Measurements from ENCODE around the gene HOXD3.

HOXD3 gene

DNA sequence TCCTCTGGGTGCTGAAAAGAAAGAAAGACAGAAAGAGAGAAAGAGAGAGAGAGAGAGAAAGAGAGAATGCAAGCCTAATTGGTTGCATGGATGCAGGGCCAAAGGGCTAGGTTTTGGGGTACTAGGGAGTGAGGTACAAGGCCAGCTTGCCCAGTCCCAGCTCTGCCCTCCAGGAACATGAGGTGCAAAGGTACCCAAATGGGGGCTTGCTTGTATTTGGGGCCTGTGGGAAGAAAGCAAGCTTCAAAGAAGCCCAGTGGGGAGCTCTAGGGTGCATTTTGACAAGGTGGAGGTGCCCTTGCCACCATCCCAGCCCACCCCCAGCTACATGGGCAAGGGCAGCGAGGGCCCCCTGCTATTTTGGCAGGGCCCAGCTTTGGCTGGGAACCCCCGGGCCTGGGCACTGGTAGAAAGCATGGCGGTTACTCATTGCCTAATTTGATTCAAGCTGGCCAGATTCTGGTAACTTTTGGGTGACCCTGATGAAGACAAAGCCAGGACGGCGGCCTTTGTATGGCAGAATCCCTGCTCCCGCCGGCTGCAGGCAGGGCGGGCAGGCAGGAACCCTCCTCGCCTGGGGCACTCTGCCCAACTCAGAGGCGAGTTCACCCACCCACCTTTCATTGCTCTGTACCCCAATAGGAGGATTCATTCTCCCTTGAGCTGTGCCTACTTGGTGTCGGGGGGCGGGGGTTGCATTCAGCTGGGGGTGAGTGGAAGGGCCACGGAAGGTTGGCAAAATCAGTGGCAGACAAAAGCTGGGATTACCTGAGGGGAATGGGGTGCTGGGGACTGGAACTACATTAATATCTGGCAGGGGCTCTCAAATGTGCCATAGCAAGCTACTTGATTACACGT, 6.3 kb upstream of the HOXD3 start:
- TF ChIP-seq, protein P1, sequence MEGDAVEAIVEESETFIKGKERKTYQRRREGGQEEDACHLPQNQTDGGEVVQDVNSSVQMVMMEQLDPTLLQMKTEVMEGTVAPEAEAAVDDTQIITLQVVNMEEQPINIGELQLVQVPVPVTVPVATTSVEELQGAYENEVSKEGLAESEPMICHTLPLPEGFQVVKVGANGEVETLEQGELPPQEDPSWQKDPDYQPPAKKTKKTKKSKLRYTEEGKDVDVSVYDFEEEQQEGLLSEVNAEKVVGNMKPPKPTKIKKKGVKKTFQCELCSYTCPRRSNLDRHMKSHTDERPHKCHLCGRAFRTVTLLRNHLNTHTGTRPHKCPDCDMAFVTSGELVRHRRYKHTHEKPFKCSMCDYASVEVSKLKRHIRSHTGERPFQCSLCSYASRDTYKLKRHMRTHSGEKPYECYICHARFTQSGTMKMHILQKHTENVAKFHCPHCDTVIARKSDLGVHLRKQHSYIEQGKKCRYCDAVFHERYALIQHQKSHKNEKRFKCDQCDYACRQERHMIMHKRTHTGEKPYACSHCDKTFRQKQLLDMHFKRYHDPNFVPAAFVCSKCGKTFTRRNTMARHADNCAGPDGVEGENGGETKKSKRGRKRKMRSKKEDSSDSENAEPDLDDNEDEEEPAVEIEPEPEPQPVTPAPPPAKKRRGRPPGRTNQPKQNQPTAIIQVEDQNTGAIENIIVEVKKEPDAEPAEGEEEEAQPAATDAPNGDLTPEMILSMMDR (IDR thresholded peaks at IDR 0.05; ENCODE audit: extremely low read depth, missing control alignments), result no peak
- DNase-seq (ENCODE audit: low spot score), result no peak

DNA sequence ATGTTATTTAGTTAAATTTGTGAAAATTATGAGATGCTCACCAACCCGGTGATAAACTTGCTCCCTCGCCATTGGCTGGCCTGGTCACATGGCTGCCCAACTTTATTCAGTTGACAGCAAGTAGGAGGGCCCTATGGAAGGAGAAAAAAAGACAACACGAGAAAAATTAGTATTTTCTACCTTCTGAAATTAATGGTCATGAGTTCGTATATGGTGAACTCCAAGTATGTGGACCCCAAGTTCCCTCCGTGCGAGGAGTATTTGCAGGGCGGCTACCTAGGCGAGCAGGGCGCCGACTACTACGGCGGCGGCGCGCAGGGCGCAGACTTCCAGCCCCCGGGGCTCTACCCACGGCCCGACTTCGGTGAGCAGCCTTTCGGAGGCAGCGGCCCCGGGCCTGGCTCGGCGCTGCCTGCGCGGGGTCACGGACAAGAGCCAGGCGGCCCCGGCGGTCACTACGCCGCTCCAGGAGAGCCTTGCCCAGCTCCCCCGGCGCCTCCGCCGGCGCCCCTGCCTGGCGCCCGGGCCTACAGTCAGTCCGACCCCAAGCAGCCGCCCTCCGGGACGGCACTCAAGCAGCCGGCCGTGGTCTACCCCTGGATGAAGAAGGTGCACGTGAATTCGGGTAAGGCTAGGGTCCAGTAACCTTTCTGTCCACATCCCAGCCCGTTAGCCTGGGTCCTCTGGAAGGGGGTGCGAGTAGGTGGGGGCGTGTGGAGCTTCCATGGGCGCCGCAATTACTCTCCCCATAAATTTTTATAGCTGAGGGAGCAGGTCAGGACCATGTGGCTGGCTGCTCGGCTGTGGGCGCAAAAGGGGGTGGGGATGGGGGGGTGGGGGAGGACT, 5.4 kb upstream of the HOXD3 start, which contains the start of gene HOXD4:
Gene HOXD4 (plus strand): TSS at position 109 of the 846 bp plus-strand sequence. CDS start 84 bp downstream, at position 193.
- TF ChIP-seq, protein P1 (IDR thresholded peaks at IDR 0.05; ENCODE audit: extremely low read depth, missing control alignments), result no peak
- DNase-seq (ENCODE audit: low spot score), result no peak

DNA sequence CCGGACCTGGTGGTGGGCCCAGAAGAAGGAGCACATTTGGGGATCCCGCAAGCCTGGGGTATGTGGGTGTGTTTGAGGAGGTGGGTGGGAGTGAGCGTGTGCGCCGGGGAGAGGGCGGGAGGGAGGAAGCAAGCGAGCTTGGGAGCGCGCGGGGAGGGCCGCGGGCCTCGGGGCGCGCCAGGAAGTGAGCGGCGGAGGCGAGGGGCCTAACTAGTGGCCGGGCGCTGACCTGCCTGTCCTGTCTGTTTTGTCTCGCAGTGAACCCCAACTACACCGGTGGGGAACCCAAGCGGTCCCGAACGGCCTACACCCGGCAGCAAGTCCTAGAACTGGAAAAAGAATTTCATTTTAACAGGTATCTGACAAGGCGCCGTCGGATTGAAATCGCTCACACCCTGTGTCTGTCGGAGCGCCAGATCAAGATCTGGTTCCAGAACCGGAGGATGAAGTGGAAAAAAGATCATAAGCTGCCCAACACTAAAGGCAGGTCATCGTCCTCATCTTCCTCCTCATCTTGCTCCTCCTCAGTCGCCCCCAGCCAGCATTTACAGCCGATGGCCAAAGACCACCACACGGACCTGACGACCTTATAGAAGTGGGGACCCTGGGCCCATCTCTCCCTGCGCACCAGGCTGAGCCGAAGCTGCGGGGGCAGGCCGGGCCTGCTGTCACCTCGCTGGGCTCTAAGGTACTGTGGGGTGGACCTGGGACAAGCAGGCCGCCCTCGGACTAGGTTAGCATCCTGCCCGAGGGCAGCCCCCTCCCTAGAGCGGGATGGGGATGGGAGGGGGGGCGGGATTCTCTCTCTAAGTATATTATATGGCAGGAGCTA, 4.5 kb upstream of the HOXD3 start:
- TF ChIP-seq, protein P1 (IDR thresholded peaks at IDR 0.05; ENCODE audit: extremely low read depth, missing control alignments), result no peak
- no peak for DNase-seq (ENCODE audit: low spot score)

DNA sequence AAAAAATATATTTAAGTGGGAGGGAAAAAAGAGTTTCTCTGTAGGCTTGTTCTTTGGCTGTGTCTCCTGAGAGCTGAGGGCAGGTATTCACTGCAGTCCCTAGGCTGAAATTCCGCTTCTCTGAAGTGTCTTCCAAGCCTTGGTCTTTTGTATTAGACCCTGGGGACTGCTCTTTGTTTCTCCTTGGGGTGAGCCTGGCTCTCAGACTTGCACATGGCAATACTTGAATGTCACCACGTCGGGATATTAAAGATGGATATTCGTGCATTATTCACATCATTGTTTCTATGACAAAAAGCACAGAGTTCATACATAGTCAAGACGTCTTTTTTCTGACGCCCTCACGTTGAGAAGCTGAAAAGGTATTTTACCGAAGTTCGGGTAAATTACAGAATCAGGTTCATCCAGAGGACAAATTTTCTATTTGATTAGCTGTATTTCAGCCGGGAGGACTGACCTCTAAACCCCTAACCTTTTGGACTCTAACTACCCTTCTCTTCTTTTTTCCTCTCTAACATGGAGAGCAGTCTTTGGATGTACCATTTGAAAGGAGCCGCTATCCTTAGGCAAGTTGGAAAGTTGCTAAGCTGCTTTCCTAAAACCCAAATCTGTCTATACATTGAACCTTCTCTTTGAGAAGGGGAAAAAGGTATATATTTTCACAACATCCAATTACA, 2.4 kb upstream of the HOXD3 start:
- no peak for DNase-seq (ENCODE audit: low spot score)
- TF ChIP-seq, protein P1 (IDR thresholded peaks at IDR 0.05; ENCODE audit: extremely low read depth, missing control alignments), result no peak

DNA sequence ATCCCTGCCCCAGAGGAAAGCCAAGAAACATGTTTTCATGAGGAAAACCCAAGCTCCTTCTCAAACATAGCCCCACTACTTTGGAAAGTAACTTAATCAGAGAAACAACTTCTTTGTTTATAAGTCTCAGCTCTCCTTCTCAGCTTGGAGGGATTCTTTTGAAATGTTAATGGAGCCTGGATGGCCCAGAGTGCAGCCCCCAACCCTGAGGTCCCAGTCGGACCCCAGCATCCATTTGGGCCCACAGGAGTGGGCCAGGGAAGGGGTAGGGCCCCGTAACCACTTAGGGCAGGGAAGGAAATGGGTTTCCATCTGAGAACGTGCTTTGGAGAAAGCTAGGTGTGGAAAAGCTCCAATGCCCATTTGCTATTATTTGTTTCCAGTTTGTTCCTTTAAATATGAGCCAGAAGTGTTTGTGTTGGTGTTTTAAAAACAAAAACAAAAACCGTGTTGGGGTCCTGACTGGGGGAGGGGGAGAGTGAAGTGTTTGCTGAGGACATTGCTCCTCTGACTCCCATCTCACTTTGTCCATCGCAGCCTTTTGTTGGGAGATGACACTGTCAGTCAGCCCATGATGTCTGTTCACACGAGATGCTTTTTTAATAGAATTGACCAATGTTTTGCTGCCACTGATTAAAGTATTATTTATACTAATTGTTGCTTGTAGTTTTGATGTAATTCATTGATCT, 1.6 kb upstream of the HOXD3 start:
- no peak for DNase-seq (ENCODE audit: low spot score)
- TF ChIP-seq, protein P1 (IDR thresholded peaks at IDR 0.05; ENCODE audit: extremely low read depth, missing control alignments), result no peak

DNA sequence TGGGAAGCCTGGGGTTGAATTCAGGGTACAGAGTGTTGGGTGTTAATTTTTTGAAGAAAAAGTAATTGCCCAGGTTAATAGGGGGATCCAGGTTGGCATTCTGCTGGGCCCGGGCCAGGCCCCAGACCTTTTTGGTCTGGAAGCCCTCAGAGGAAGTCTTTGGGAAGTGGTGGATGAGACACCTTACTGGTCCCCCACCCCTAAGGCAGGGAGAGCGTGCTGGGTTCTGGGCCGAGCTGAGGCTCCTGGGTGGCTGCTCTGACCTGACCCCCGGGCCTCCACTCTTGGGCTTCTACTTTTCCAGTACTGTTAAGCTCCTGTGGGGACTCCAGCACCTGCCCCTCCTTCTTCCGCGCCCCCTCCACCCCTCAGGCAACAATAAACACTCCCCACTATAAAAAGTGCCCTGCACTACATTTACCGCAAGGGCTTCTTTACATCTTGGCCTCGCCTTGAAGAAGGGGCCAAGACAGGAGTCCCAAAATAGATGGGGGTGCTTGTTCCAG, 753 bp upstream of the HOXD3 start:
- no peak for DNase-seq (ENCODE audit: low spot score)
- TF ChIP-seq, protein P1 (IDR thresholded peaks at IDR 0.05; ENCODE audit: extremely low read depth, missing control alignments), result no peak

Measured in GM20000 (cell line).